Measurements from ENCODE around the gene STK38L. TPM values are rescaled to one million over a fixed set of nuclear protein-coding genes. Genes with fewer than 3 reads are reported as not detected.

Gene STK38L
- total and polyA plus RNA-seq, 4 donors, result 22.2 to 49.9 (median 40.6) TPM

GRCh38 chr12:27351476-27351875 lies 107.4 kb downstream of the STK38L start:
- H3K4me3 ChIP-seq (ENCODE audit: low read depth, low read length), result no peak overlapping the region
- no peaks in the 10 kb centered on the region for H3K36me3 ChIP-seq (ENCODE audit: control insufficient read depth, insufficient read depth, low read length)
- H3K4me1 ChIP-seq (ENCODE audit: control insufficient read depth, insufficient read depth, low read length), result no peaks in the 10 kb centered on the region
- no peaks in the 10 kb centered on the region for H3K9me3 ChIP-seq (ENCODE audit: control insufficient read depth, insufficient read depth, low read length)
- WGBS (ENCODE audit: insufficient coverage), result 97% methylated on average over 5 of the region's 7 CpGs
- H3K27ac ChIP-seq (ENCODE audit: low read depth, low read length), result no peak overlapping the region
- no peak for DNase-seq (ENCODE audit: low read depth in 4 of 6, low spot score in 6 of 6)
- no peaks in the 10 kb centered on the region for H3K27me3 ChIP-seq (ENCODE audit: control insufficient read depth, insufficient read depth, low read length)

- H3K27ac ChIP-seq (ENCODE audit: low read depth, low read length), result no peak overlapping the region
- no peak for DNase-seq (ENCODE audit: low read depth in 4 of 6, low spot score in 6 of 6)
- no peaks in the 10 kb centered on the region for H3K36me3 ChIP-seq (ENCODE audit: control insufficient read depth, insufficient read depth, low read length)
- H3K9me3 ChIP-seq (ENCODE audit: control insufficient read depth, insufficient read depth, low read length), result no peaks in the 10 kb centered on the region
- H3K27me3 ChIP-seq (ENCODE audit: control insufficient read depth, insufficient read depth, low read length), result no peaks in the 10 kb centered on the region
- 100% methylated on average over 1 of the region's 2 CpGs for WGBS (ENCODE audit: insufficient coverage)
- H3K4me3 ChIP-seq (ENCODE audit: low read depth, low read length), result no peak overlapping the region
- H3K4me1 ChIP-seq (ENCODE audit: control insufficient read depth, insufficient read depth, low read length), result peaks cover 3% of the 10 kb centered on the region
Observed at GRCh38 chr12:27355486-27355885, 111.4 kb downstream of the STK38L start.

GRCh38 chr12:27355979-27356378 lies 111.9 kb downstream of the STK38L start:
- Histone ChIP-seq H3K4me3 (ENCODE audit: low read depth, low read length) (no peak overlapping the region), H3K27ac (ENCODE audit: low read depth, low read length) (no peak overlapping the region), H3K4me1 (ENCODE audit: control insufficient read depth, insufficient read depth, low read length) (peaks cover 3% of the 10 kb centered on the region), H3K36me3 (ENCODE audit: control insufficient read depth, insufficient read depth, low read length) (no peaks in the 10 kb centered on the region), H3K9me3 (ENCODE audit: control insufficient read depth, insufficient read depth, low read length) (no peaks in the 10 kb centered on the region), H3K27me3 (ENCODE audit: control insufficient read depth, insufficient read depth, low read length) (no peaks in the 10 kb centered on the region)
- WGBS (ENCODE audit: insufficient coverage), result 100% methylated on average over 1 of the region's 1 CpG
- DNase-seq (ENCODE audit: low read depth in 4 of 6, low spot score in 6 of 6), result no peak

- H3K4me1 ChIP-seq (ENCODE audit: control insufficient read depth, insufficient read depth, low read length), result peaks cover 3% of the 10 kb centered on the region
- no peak overlapping the region for H3K4me3 ChIP-seq (ENCODE audit: low read depth, low read length)
- H3K27me3 ChIP-seq (ENCODE audit: control insufficient read depth, insufficient read depth, low read length), result no peaks in the 10 kb centered on the region
- no peaks in the 10 kb centered on the region for H3K36me3 ChIP-seq (ENCODE audit: control insufficient read depth, insufficient read depth, low read length)
- WGBS (ENCODE audit: insufficient coverage), result 80% methylated on average over 1 of the region's 3 CpGs
- DNase-seq (ENCODE audit: low read depth in 4 of 6, low spot score in 6 of 6), result no peak
- H3K9me3 ChIP-seq (ENCODE audit: control insufficient read depth, insufficient read depth, low read length), result no peaks in the 10 kb centered on the region
- H3K27ac ChIP-seq (ENCODE audit: low read depth, low read length), result no peak overlapping the region
Observed at GRCh38 chr12:27359578-27360340, 115.7 kb downstream of the STK38L start.

- Histone ChIP-seq H3K36me3 (ENCODE audit: control insufficient read depth, insufficient read depth, low read length) (no peaks in the 10 kb centered on the region), H3K4me3 (ENCODE audit: low read depth, low read length) (no peak overlapping the region), H3K9me3 (ENCODE audit: control insufficient read depth, insufficient read depth, low read length) (no peaks in the 10 kb centered on the region), H3K27me3 (ENCODE audit: control insufficient read depth, insufficient read depth, low read length) (no peaks in the 10 kb centered on the region), H3K4me1 (ENCODE audit: control insufficient read depth, insufficient read depth, low read length) (peaks cover 3% of the 10 kb centered on the region), H3K27ac (ENCODE audit: low read depth, low read length) (no peak overlapping the region)
- no CpG with 5 or more reads among the region's 2 CpGs for WGBS (ENCODE audit: insufficient coverage)
- no peak for DNase-seq (ENCODE audit: low read depth in 4 of 6, low spot score in 6 of 6)
Observed at GRCh38 chr12:27361372-27361771, 117.3 kb downstream of the STK38L start.

- Histone ChIP-seq H3K27ac (ENCODE audit: low read depth, low read length) (no peak overlapping the region), H3K9me3 (ENCODE audit: control insufficient read depth, insufficient read depth, low read length) (no peaks in the 10 kb centered on the region), H3K36me3 (ENCODE audit: control insufficient read depth, insufficient read depth, low read length) (peaks cover 4% of the 10 kb centered on the region), H3K4me3 (ENCODE audit: low read depth, low read length) (no peak overlapping the region), H3K4me1 (ENCODE audit: control insufficient read depth, insufficient read depth, low read length) (no peaks in the 10 kb centered on the region), H3K27me3 (ENCODE audit: control insufficient read depth, insufficient read depth, low read length) (no peaks in the 10 kb centered on the region)
- no peak for DNase-seq (ENCODE audit: low read depth in 4 of 6, low spot score in 6 of 6)
- WGBS (ENCODE audit: insufficient coverage), result no CpG with 5 or more reads among the region's 3 CpGs
Observed at GRCh38 chr12:27366621-27367020, 122.5 kb downstream of the STK38L start.

GRCh38 chr12:27367078-27367477 lies 123.0 kb downstream of the STK38L start:
- H3K4me3 ChIP-seq (ENCODE audit: low read depth, low read length), result no peak overlapping the region
- no peaks in the 10 kb centered on the region for H3K27me3 ChIP-seq (ENCODE audit: control insufficient read depth, insufficient read depth, low read length)
- 80% methylated on average over 1 of the region's 6 CpGs for WGBS (ENCODE audit: insufficient coverage)
- no peak for DNase-seq (ENCODE audit: low read depth in 4 of 6, low spot score in 6 of 6)
- no peaks in the 10 kb centered on the region for H3K9me3 ChIP-seq (ENCODE audit: control insufficient read depth, insufficient read depth, low read length)
- no peaks in the 10 kb centered on the region for H3K4me1 ChIP-seq (ENCODE audit: control insufficient read depth, insufficient read depth, low read length)
- H3K36me3 ChIP-seq (ENCODE audit: control insufficient read depth, insufficient read depth, low read length), result peaks cover 4% of the 10 kb centered on the region
- no peak overlapping the region for H3K27ac ChIP-seq (ENCODE audit: low read depth, low read length)

Other genes with a start within 250 kb of the STK38L start
- gene TM7SF3, start 229.9 kb upstream of the STK38L start, total RNA-seq, result 100 to 1,000 TPM in 1 of 2 donors, 10 to 100 TPM in 1; 82.5 to 147 TPM
- 100 to 1,000 TPM; 108 to 113 TPM for gene TM7SF3, start 229.9 kb upstream of the STK38L start, polyA plus RNA-seq (ENCODE audit: insufficient read length in 2 of 2)
- 10 to 100 TPM; 47.1 to 98.9 TPM for gene MED21, start 221.7 kb upstream of the STK38L start, total RNA-seq
- gene MED21, start 221.7 kb upstream of the STK38L start, polyA plus RNA-seq (ENCODE audit: insufficient read length in 2 of 2), result 10 to 100 TPM; 49.1 to 63.7 TPM
- gene C12orf71, start 161.7 kb upstream of the STK38L start, total RNA-seq, result not detected
- gene C12orf71, start 161.7 kb upstream of the STK38L start, polyA plus RNA-seq (ENCODE audit: insufficient read length in 2 of 2), result under 1 TPM; 0.20 to 0.44 TPM
- gene BMAL2, start 88.5 kb downstream of the STK38L start, total RNA-seq, result 10 to 100 TPM; 24.0 to 31.7 TPM
- gene BMAL2, start 88.5 kb downstream of the STK38L start, polyA plus RNA-seq (ENCODE audit: insufficient read length in 2 of 2), result 10 to 100 TPM; 16.6 to 18.1 TPM
- under 1 TPM; 0.40 to 0.99 TPM for gene SMCO2, start 202.4 kb downstream of the STK38L start, total RNA-seq
- 1 to 10 TPM; 1.4 to 2.2 TPM for gene SMCO2, start 202.4 kb downstream of the STK38L start, polyA plus RNA-seq (ENCODE audit: insufficient read length in 2 of 2)

Data from spinal cord (tissue), 10 donors.